ENCODE results near the gene MFAP4.

MFAP4 gene

GRCh38 chr17:19333736-19334290, 53.2 kb downstream of the MFAP4 start:
- no peak for DNase-seq (ENCODE audit: low read depth)
